HG02885 (cell line): Measurements from ENCODE around the gene ZNF664.

Source experiments
- ATAC-seq: cut with Tn5 transposase; IDR thresholded peaks from one replicate; pipeline ENCODE4 v1.9.1; 2021; ENCODE audit warnings: mild to moderate bottlenecking; ENCODE audit not compliant: unreplicated experiment, poor library complexity

The ZNF664 gene

GRCh38 chr12:124006085-124006845, 33.2 kb downstream of the ZNF664 start:
- ATAC-seq, result peak; percentile 67

- ATAC-seq, result no peak
Observed at GRCh38 chr12:124006846-124007713, 34.1 kb downstream of the ZNF664 start.

- ATAC-seq, result no peak
Observed at GRCh38 chr12:124007826-124008570, 35.0 kb downstream of the ZNF664 start.

GRCh38 chr12:124008595-124008994, 35.6 kb downstream of the ZNF664 start:
- ATAC-seq, result no peak

DNA sequence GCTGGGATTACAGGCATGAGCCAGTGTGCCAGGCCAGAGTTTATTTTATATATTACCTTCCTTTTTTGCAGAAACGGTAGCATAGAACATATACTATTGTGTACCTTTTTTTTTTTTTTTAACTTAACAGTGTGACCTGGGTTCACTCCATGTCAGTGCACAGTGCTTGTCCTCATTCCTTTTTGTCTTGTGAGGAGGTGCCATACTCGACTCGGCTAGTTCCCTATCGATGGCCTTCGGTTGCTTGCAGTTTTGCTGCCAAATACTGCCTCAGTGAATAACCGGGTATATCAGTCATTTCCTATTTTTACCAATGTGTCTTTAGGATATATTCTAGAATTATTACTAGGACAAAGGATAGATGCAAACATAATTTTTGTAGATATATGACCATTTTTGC, 36.8 kb downstream of the ZNF664 start:
- no peak for ATAC-seq

- no peak for ATAC-seq
Observed at GRCh38 chr12:124010687-124011086, 37.7 kb downstream of the ZNF664 start.

GRCh38 chr12:124011435-124012115, 38.6 kb downstream of the ZNF664 start:
- ATAC-seq, result no peak

DNA sequence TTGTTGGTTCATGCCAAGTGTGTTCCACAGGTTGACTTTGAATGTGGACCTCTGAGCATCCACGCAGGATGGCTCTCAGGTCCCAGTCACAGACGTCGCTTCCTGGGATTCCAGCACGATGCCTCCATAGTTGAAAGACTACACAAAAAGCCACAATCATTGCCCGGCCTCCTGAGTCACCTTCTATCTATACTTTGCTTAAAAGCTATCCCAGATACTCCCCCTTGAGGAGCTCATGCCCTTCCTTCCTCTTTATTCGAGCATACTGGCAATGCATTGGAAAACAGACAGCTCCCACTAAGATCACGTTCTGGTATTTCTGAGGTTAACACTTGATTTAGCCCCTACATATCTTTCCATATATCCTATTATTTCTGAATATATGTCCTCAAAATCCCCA, 40.1 kb downstream of the ZNF664 start:
- ATAC-seq, result no peak

DNA sequence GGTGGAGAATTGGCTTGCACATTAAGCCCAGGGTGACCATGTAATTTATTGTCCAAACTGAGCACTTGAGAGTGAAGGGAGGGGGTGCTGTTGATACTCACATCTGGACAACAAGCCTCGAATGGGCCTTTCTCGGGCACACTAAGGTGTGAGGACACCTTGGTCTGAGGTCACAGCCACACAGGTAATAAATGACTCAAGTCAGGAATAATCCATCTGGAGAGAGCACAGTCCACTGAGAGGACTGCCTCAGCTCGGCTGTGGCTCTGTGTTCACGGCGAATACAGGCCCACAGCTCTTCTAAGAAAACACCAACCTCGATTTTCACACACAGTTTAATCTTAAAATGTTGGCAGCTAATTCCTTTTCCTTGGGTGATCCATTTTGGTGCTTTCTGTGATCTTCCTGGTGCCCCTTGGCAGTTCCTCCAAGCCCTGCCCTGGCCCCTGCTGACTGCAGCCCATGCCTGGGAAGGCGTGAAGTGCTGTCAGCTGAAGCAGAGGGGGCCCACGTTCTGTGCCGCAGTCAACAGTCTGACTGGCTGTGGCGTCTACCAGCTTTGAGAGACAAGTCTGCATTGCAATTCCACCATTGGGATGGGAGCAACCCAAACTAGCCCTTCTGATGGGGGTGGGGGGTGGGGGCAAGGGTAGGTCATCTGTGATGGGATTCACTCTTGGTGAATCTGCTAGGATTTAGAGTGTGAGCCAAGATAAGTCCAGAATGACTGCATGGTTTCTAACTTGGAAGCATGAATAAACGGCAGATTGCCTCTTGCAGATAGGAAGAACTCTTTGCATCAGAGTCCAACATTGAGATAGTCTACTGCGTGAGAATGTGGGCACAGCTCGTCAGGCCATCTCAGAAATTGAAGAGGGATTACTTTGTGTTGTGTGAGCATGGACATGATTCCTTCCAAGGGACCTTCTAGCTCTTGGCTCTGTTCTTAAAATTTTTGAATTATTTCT, 42.8 kb downstream of the ZNF664 start:
- ATAC-seq, result no peak

DNA sequence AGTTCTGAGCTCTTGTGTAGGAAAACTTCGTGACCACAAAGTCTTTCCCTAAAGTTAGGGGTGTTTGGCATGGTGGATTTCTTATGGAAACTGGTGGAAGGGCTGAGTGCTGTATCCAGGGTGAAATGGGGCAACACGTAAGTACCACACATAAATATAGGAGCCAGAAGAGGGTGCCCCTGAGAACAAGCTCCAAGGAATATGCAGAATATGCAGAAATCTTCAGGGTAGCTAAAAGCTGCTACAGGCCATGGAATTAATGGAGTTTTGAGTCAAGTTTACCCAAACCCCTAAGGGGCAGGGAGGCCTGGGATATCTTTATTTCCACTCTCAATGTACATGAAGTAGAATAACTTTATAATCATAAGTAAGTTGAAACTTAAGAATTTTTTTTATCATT, 44.0 kb downstream of the ZNF664 start:
- no peak for ATAC-seq

DNA sequence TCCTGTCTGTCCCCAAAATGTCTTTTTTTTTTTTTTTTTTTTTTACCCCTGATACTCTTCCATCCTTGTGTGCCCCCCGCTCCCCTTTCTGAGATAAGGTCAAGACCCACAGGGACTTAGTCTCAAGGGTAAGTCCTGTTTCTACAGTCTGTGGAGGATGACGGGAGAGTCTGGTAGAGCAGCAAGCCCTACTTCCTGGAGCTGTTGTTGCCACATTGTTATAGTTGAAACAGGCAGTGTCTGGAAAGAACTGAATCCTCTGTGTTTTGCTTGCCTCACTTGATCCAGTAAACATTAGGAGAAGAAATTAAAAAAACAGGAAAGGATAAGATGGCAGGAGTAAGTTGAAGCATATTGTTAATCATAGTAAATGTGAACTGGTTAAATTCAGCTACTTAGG, 45.5 kb downstream of the ZNF664 start:
- ATAC-seq, result no peak

GRCh38 chr12:124019115-124019514, 46.1 kb downstream of the ZNF664 start:
- no peak for ATAC-seq

GRCh38 chr12:124020514-124020949, 47.5 kb downstream of the ZNF664 start:
- no peak for ATAC-seq

DNA sequence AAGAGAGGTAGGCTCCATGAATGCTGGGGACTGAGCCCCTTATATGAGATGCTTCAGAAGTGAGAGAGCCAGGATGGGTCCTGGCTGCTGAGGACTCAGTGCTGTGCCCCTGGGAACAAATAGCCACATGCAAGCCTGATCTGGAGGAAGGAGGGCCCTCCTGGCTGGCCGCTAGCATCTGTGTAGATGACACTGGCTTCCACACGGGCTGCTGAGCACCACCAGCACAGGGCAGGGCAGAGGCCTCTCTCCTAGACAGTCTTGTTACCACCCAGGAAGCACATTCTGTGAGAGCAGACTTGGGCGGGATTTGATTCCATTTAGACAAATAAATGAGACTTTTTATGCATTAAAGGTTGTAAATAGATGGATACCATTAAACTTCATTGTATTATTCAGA, 48.0 kb downstream of the ZNF664 start:
- no peak for ATAC-seq

DNA sequence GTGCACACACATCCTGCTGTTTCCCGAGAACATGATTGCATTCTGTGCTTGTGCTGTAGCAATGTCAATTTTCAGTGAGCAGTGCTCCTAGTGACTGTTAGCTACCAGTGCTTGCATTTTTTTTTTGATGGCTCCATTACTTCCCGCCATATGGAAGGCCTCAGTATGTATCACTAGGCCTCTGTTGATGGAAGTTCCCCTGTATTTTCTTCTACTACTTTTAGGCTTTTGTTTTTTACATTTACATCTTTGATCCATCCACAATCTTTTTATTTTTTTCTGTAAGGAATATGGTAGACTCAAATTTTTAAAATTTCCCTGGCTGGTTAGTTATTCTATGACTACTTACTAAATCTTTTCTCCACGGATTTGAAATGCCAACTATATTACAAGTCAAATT, 49.1 kb downstream of the ZNF664 start:
- no peak for ATAC-seq

- ATAC-seq, result no peak
Observed at GRCh38 chr12:124024263-124024678, 51.3 kb downstream of the ZNF664 start.

GRCh38 chr12:124024776-124025175, 51.8 kb downstream of the ZNF664 start:
- no peak for ATAC-seq

DNA sequence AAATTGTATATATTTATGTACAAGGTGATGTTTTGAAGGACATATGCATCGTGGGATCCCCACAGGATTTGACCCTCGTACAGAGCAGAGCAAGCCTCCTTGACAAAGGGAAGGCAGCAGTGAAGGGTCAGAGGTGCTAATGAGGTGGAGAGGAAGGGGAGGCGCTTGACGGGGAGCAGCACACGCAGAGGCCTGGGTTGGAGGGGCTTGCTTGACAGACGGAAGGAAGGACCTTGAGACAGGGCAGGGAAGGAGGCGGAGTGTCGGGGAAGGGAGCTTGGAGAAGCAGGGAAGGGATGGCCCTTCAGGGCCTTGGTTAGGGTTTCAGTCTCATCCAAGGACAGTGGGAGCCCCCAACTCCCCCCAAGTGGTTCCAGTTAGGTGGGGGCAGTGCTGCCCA, 52.6 kb downstream of the ZNF664 start:
- no peak for ATAC-seq
